Effector memory CD4-positive, alpha-beta T cell (primary cell): ENCODE results near the gene TELO2.
"Not testable (repeated sequence)": the region's sequence is repeated elsewhere in the genome, so short reads cannot be mapped to it uniquely, and the experiment has no call there.

ENCODE experiments used
- DNase-seq, 3 donors: peaks; one replicate each; pipeline ENCODE4 v3.0.0-alpha.2; 2020
- H3K27ac ChIP-seq: 2 replicates; pipeline ENCODE4 v1.7.0; 2013; ENCODE audit warnings: mild to moderate bottlenecking, low read length, moderate library complexity; ENCODE audit not compliant: insufficient read depth, poor library complexity, severe bottlenecking
- H3K27me3 ChIP-seq: replicated peaks from 2 replicates; pipeline ENCODE4 v1.7.0; 2013; ENCODE audit warnings: mild to moderate bottlenecking, low read length; ENCODE audit not compliant: insufficient read depth, control insufficient read depth, poor library complexity, severe bottlenecking
- H3K36me3 ChIP-seq: 2 replicates; pipeline ENCODE4 v1.7.0; 2013; ENCODE audit warnings: mild to moderate bottlenecking, low read length, moderate library complexity; ENCODE audit not compliant: control insufficient read depth, insufficient read depth
- H3K4me1 ChIP-seq: 2 replicates; pipeline ENCODE4 v1.7.0; 2013; ENCODE audit warnings: low read length, mild to moderate bottlenecking; ENCODE audit not compliant: control insufficient read depth, insufficient read depth, poor library complexity, severe bottlenecking
- H3K4me3 ChIP-seq: 2 replicates; pipeline ENCODE4 v1.7.0; 2013; ENCODE audit warnings: low read length, low read depth, mild to moderate bottlenecking; ENCODE audit not compliant: insufficient read depth, poor library complexity, severe bottlenecking
- H3K9me3 ChIP-seq: 2 replicates; pipeline ENCODE4 v1.7.0; 2013; ENCODE audit warnings: mild to moderate bottlenecking, low read length, moderate library complexity; ENCODE audit not compliant: control insufficient read depth

TELO2 gene

DNA sequence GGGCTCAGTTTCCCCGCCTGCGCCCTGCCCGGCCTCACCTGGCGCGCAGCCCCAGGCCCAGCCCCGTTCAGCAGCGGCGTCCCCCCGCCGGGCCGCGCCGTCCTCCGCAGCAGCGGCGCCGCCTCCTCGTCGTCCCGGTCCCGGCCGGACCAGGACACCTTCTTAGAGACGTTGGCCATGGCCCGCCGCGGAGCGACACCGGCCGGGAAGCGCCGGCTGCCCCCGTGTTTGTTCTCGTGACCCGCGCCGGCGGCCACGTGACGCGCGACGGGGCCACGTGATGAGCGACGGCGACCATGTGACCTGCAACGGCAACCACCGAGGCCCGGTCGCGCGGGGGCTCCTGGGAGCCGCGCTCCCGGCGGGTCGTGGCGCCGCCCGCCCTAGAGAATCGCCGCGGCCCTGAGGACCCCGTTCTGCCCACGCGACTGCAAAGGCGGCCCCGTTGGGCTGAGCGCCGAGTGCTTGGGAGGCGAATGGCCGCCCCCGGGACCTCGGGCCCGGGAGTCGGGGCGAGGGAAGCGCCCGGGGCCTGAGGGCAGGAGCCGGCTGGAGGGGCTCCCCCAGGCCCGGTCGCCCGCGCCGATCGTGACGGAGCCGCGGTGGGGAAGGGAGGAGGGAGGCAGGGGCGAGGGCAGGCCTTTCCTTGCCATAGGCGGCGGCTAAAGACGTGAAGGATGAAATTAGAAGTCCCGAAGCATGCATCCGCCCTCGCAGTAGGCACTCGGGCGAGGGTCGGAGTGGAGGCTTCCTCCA is 18.2 kb upstream of the TELO2 start, which contains the start of gene CLCN7:
Gene CLCN7, minus strand, starts transcription at position 233 of the 756 bp plus-strand sequence. Its CDS starts 54 bp downstream, at position 179.
- Histone ChIP-seq H3K4me1 (peaks cover 10% of the 10 kb centered on the region), H3K9me3 (no peaks in the 10 kb centered on the region), H3K27ac (peak within 1 kb of the TSS; percentile 96), H3K27me3 (no peaks in the 10 kb centered on the region), H3K4me3 (peak within 1 kb of the TSS; percentile 84), H3K36me3 (no peaks in the 10 kb centered on the region)
- DNase-seq: peak; percentile 76 to 83 (median 77)

- Histone ChIP-seq H3K9me3 (no peaks in the 10 kb centered on the region), H3K4me1 (peaks cover 10% of the 10 kb centered on the region), H3K27ac (peak overlapping the region; percentile 96), H3K36me3 (no peaks in the 10 kb centered on the region), H3K27me3 (no peaks in the 10 kb centered on the region), H3K4me3 (peak overlapping the region; percentile 84)
- no peak for DNase-seq
These were observed 17.5 kb upstream of the TELO2 start for GRCh38 chr16:1475552-1476114.

DNA sequence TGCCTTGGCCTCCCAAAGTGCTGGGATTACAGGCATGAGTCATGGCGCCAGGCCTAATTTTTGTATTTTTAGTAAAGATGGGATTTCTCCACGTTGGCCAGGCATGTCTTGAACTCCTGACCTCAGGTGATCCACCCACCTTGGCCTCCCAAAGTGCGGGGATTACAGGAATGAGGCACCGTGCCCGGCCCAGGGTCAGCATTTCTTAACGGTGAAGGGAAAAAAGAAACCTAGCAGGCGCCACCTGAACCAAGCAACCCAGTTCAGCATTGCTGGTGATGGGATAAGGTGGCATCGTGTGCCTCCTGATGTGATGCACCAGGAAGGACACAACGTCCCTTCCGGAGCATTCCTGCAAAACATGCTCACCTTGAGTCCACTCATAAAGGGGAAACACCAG is 16.1 kb upstream of the TELO2 start:
- H3K27ac ChIP-seq: no peak overlapping the region
- H3K36me3 ChIP-seq: no peaks in the 10 kb centered on the region
- no peak overlapping the region for H3K4me3 ChIP-seq
- no peaks in the 10 kb centered on the region for H3K27me3 ChIP-seq
- H3K9me3 ChIP-seq: no peaks in the 10 kb centered on the region
- peaks cover 10% of the 10 kb centered on the region for H3K4me1 ChIP-seq
- DNase-seq: no peak

DNA sequence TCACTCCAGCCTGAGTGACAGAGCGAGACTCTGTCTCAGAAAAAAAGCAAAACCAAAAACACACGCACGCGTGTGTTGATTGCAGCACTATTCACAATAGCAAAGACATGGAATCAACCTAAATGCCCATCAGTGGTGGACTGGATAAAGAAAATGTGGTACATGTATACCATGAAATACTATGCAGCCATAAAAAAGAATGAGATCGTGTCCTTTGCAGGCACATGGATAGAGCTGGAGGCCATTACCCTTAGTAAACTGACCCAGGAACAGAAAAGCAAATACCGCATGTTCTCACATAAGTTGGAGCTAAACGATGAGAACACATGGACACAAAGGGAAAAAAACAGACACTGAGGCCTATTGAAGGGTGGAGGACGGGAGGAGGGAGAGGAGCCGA is 14.2 kb upstream of the TELO2 start:
- not testable (repeated sequence) for H3K9me3 ChIP-seq, H3K4me3 ChIP-seq, DNase-seq, H3K27ac ChIP-seq, H3K27me3 ChIP-seq, H3K36me3 ChIP-seq
- H3K4me1 ChIP-seq: peaks cover 10% of the 10 kb centered on the region

GRCh38 chr16:1481906-1482835 is 11.0 kb upstream of the TELO2 start:
- Histone ChIP-seq H3K27ac (no peak overlapping the region), H3K4me3 (no peak overlapping the region)

GRCh38 chr16:1485847-1486496 is 7.2 kb upstream of the TELO2 start:
- no peak for DNase-seq
- no peak overlapping the region for H3K4me3 ChIP-seq
- H3K27ac ChIP-seq: no peak overlapping the region
- no peaks in the 10 kb centered on the region for H3K36me3 ChIP-seq
- H3K27me3 ChIP-seq: no peaks in the 10 kb centered on the region
- H3K4me1 ChIP-seq: no peaks in the 10 kb centered on the region
- no peaks in the 10 kb centered on the region for H3K9me3 ChIP-seq

More at GRCh38 chr16:1481906-1482835, 11.0 kb upstream of the TELO2 start:
- H3K27me3 ChIP-seq: no peaks in the 10 kb centered on the region
- no peaks in the 10 kb centered on the region for H3K9me3 ChIP-seq
- no peaks in the 10 kb centered on the region for H3K4me1 ChIP-seq
- DNase-seq: no peak
- H3K36me3 ChIP-seq: no peaks in the 10 kb centered on the region

GRCh38 chr16:1486551-1487390 is 6.4 kb upstream of the TELO2 start:
- no peak for DNase-seq
- Histone ChIP-seq H3K36me3 (no peaks in the 10 kb centered on the region), H3K27me3 (no peaks in the 10 kb centered on the region), H3K4me3 (no peak overlapping the region), H3K27ac (no peak overlapping the region), H3K9me3 (no peaks in the 10 kb centered on the region), H3K4me1 (no peaks in the 10 kb centered on the region)

DNA sequence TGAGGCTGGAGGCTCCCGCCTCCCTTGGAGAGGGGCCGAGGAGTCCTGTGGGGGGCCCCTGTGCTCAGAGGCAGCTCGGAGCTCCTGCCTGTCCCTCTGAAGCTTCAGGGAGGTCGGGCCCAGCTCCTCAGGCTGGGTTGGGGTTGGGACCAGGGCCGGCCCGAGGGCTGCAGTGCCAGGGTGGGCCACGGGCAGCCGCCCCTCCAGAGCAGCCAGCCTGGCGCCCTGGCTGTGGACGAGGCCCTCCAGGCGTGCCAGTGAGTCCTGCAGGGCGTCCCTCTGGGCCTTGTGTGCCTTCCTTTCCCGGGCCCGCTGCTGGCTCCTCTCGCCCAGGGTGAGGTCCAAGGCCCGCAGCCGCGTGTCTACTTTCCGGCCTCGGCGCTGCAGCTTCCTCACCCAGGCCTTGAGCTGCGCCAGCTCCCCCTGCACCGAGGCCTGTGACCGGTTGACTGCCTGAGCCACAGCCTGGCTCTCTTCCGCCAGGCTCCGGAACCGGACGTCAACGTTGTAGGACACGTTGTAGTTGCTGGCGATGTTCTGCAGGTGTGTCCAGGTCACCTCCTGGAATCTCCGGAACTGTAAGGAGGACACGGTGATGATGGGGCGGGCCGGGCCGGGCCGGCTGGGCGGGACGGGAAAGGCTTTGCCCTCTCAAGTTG is 5.6 kb upstream of the TELO2 start:
- Histone ChIP-seq H3K27ac (no peak overlapping the region), H3K9me3 (no peaks in the 10 kb centered on the region), H3K27me3 (no peaks in the 10 kb centered on the region), H3K4me3 (no peak overlapping the region), H3K36me3 (no peaks in the 10 kb centered on the region), H3K4me1 (peaks cover 2% of the 10 kb centered on the region)
- DNase-seq: no peak
